Smooth muscle cell (in vitro differentiated cells): ENCODE measurements around the gene ACSBG1. TPM values are rescaled to one million over a fixed set of nuclear protein-coding genes. Genes with fewer than 3 reads are reported as not detected.

Experiments
- DNase-seq: peaks from one replicate; lab custom pipeline; 2025; ENCODE audit not compliant: unreplicated experiment; lab: John Stamatoyannopoulos, UW
- H2AFZ ChIP-seq: fragments of 200-600 bp; sonication (generic); 2 replicates; pipeline ENCODE4 v1.6.0; 2016; ENCODE audit warnings: antibody characterized with exemption, low read depth, mild to moderate bottlenecking
- H3F3A ChIP-seq: fragments of 200-600 bp; sonication (generic); 2 replicates; pipeline ENCODE4 v1.6.0; 2017; ENCODE audit warnings: antibody characterized with exemption, low read depth
- H3K27ac ChIP-seq: fragments of 200-600 bp; sonication (generic); 2 replicates; pipeline ENCODE4 v1.5.1; 2016; ENCODE audit warnings: low read depth, mild to moderate bottlenecking
- H3K27me3 ChIP-seq: fragments of 200-600 bp; sonication (generic); 2 replicates; pipeline ENCODE4 v1.6.1; 2016; ENCODE audit warnings: low read depth, mild to moderate bottlenecking
- H3K36me3 ChIP-seq: fragments of 200-600 bp; sonication (generic); 2 replicates; pipeline ENCODE4 v1.5.1; 2016; ENCODE audit warnings: low read depth
- H3K4me1 ChIP-seq: fragments of 200-600 bp; sonication (generic); 2 replicates; pipeline ENCODE4 v1.5.1; 2016; ENCODE audit warnings: low read depth
- H3K4me2 ChIP-seq: fragments of 200-600 bp; sonication (generic); 2 replicates; pipeline ENCODE4 v1.6.0; 2016; ENCODE audit warnings: mild to moderate bottlenecking
- H3K4me3 ChIP-seq: fragments of 200-600 bp; sonication (generic); 2 replicates; pipeline ENCODE4 v1.5.1; 2016; ENCODE audit warnings: mild to moderate bottlenecking
- H3K79me2 ChIP-seq: fragments of 200-600 bp; sonication (generic); 2 replicates; pipeline ENCODE4 v1.6.0; 2016; ENCODE audit warnings: low read depth, mild to moderate bottlenecking
- H3K9ac ChIP-seq: fragments of 200-600 bp; sonication (generic); 2 replicates; pipeline ENCODE4 v1.6.0; 2016; ENCODE audit warnings: low read depth
- H3K9me3 ChIP-seq: fragments of 200-600 bp; sonication (generic); replicated peaks from 2 replicates; pipeline ENCODE4 v1.5.1; 2016; ENCODE audit warnings: low read depth
- H4K20me1 ChIP-seq: fragments of 200-600 bp; sonication (generic); 2 replicates; pipeline ENCODE4 v1.6.0; 2016; ENCODE audit warnings: low read depth
- WGBS: methylation state at CpG from one replicate; pipeline ENCODE4 v1.1.7; 2016; ENCODE audit warnings: low lambda C conversion rate; 5-methylcytosine and 5-hydroxymethylcytosine counted together
- polyA plus RNA-seq: library from polyadenylated mRNA; unstranded; fragments of >200 nt; fragmentation: Nextera tagmentation; extraction: Ambion mirVana; gene quantifications from 2 replicates; pipeline ENCODE4 v1.2.1, GENCODE V29; 2016
- total RNA-seq: library from RNA; depleted of rRNA; stranded (reverse); fragments of >200 nt; gene quantifications from 2 replicates; pipeline ENCODE4 v1.2.3, GENCODE V29; 2014
- TF ChIP-seq, protein P1 (sequence below): fragments of 200-600 bp; sonication (generic); IDR thresholded peaks from 2 replicates; pipeline ENCODE4 v1.5.1; 2017; ENCODE audit warnings: borderline replicate concordance, mild to moderate bottlenecking, antibody characterized with exemption; ENCODE audit not compliant: insufficient read depth, poor library complexity, severe bottlenecking

ACSBG1 gene
- total and polyA plus RNA-seq, 2 experiments from 2014 or later, result under 0.01 to 0.22 TPM

DNA sequence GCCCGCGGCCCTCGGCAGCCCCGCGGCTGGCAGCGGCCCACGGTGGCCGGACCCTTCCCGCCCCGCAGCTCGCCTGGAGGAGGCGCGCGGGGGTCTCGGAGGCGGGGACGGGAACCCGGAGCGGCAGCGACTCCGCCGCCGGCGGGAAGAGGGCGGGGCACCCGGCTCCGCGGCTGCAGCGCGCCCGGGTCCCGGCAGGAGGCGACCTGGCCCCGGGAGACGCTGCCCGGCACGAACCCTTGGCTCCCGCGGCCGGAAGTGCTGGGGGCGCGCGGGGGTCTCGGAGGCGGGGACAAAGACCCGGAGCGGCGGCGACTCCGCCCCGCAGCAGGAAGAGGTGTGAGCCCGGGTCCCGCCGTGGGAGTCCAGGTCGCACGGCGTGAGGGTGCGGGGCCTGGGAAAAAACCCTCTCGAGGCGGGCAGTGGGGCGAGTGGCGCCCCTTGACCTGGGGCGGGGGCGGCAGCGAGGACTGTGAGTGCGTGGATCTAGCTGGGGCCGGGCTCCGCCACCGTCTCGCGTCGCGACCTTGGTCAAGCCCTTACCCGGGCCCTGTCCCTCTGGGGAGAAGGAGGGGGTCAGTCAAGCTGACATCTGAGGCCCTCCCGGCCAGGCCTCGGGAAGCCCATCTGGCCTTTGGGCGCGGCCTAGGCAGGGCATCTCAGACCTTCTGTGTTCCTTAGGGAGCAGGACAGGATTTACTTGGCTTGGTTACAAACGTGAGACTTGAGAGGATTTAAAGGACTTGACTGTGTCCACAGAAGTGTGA is 102.9 kb downstream of the ACSBG1 start, which contains the start of gene CIB2:
CIB2 (minus strand) TSS at position 151 of the 767 bp plus-strand sequence. CDS start 230 bp downstream, outside the sequence.
- no peaks in the 10 kb centered on the region for H3K27me3 ChIP-seq
- WGBS, result 1% methylated on average over 72 of the region's 79 CpGs
- H3F3A ChIP-seq, result peaks cover 4% of the 10 kb centered on the region
- peak; percentile 42 for DNase-seq
- H3K9ac ChIP-seq, result peak within 1 kb of the TSS; percentile 64
- peak within 1 kb of the TSS; percentile 100 for H3K4me2 ChIP-seq
- no peaks in the 10 kb centered on the region for H3K36me3 ChIP-seq
- H2AFZ ChIP-seq, result peak within 1 kb of the TSS; percentile 91
- TF ChIP-seq, protein P1, sequence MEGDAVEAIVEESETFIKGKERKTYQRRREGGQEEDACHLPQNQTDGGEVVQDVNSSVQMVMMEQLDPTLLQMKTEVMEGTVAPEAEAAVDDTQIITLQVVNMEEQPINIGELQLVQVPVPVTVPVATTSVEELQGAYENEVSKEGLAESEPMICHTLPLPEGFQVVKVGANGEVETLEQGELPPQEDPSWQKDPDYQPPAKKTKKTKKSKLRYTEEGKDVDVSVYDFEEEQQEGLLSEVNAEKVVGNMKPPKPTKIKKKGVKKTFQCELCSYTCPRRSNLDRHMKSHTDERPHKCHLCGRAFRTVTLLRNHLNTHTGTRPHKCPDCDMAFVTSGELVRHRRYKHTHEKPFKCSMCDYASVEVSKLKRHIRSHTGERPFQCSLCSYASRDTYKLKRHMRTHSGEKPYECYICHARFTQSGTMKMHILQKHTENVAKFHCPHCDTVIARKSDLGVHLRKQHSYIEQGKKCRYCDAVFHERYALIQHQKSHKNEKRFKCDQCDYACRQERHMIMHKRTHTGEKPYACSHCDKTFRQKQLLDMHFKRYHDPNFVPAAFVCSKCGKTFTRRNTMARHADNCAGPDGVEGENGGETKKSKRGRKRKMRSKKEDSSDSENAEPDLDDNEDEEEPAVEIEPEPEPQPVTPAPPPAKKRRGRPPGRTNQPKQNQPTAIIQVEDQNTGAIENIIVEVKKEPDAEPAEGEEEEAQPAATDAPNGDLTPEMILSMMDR, result peak; percentile 57
- peaks cover 10% of the 10 kb centered on the region for H3K4me1 ChIP-seq
- peak within 1 kb of the TSS; percentile 73 for H3K4me3 ChIP-seq
- H4K20me1 ChIP-seq, result no peaks in the 10 kb centered on the region
- H3K9me3 ChIP-seq, result no peaks in the 10 kb centered on the region
- peak within 1 kb of the TSS; percentile 66 for H3K27ac ChIP-seq
- no peaks in the 10 kb centered on the region for H3K79me2 ChIP-seq

DNA sequence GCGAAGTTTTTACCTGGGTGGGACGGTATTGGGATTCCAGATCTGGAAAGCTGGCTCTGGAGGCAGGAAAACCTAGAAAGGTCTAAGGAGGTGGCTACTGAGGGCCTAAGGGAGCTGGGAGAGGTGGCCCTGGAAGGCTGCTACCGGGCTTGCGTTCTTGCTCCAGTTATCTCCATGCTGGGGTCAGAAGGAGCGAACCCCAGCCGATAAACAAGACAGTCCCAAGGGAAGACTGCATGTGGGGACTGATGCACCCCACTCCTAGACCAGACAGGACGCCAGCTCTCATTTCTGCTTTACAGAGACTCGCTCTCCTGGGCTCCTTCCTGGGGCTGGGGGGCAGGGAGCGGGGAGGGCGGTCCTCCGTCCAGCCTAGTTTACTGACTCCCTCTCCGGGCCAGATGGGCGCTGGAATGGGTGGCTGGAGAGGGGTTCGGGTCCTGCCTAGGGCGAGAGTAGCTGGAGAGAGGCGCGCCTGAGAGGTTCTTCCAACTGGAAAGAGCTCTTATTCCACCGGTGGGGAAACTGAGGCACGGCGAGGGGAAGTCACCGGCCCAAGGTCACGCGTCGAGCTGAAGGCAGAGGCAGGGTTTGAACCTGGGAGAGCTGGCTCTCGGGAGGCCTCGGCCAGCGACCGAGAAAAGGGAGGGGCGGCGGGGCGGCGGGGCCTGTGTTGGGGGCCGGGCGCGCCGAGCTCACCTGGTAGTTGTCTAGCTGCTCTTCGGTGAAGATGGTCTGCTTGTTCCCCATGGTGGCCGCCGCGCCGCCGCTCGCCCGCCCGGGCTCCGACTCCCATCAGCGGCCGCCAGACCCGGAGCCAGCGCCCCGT is 103.7 kb downstream of the ACSBG1 start:
- TF ChIP-seq, protein P1, result no peak
- Histone ChIP-seq H3K9ac (no peak overlapping the region), H3F3A (peaks cover 4% of the 10 kb centered on the region), H2AFZ (peak overlapping the region; percentile 84), H3K27ac (no peak overlapping the region), H4K20me1 (no peaks in the 10 kb centered on the region), H3K4me2 (peak overlapping the region; percentile 100), H3K9me3 (no peaks in the 10 kb centered on the region), H3K36me3 (no peaks in the 10 kb centered on the region), H3K27me3 (no peaks in the 10 kb centered on the region), H3K4me1 (peaks cover 10% of the 10 kb centered on the region), H3K4me3 (peak overlapping the region; percentile 73), H3K79me2 (no peaks in the 10 kb centered on the region)
- WGBS, result 48% methylated on average over 29 of the region's 51 CpGs
- no peak for DNase-seq

DNA sequence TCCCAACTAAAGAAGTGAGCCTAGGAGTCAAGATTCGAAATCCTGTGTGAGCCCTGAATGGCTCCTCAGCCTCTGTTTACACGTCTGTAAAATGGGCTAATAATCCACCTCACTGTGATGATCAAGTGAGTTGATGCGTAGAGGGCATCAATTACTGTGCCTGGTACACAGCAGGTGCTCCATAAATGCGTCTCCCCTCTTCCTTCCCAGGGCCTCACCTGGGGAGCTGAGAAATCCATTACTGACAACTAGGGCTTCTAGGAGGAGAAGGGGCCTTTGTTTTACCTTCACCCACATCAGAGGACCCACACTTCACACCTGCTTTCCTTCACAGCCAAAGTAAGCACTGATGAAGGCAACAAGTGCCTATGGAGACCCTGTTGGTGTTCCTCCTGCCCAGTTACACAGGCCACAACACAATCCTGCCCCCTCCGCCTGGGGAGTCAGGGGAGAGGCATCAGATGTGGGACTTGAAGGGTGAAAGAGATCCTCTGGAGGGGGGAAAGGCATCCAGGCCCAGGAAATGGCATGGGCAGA is 104.5 kb downstream of the ACSBG1 start:
- H3K79me2 ChIP-seq, result no peaks in the 10 kb centered on the region
- no peak overlapping the region for H3K4me2 ChIP-seq
- H3K9ac ChIP-seq, result no peak overlapping the region
- WGBS, result 93% methylated on average over 5 of the region's 5 CpGs
- H3K9me3 ChIP-seq, result no peaks in the 10 kb centered on the region
- no peak overlapping the region for H3K27ac ChIP-seq
- DNase-seq, result no peak
- no peaks in the 10 kb centered on the region for H3K27me3 ChIP-seq
- peaks cover 4% of the 10 kb centered on the region for H3F3A ChIP-seq
- no peak overlapping the region for H2AFZ ChIP-seq
- H3K4me3 ChIP-seq, result no peak overlapping the region
- TF ChIP-seq, protein P1, result no peak
- peaks cover 10% of the 10 kb centered on the region for H3K4me1 ChIP-seq
- H3K36me3 ChIP-seq, result no peaks in the 10 kb centered on the region
- H4K20me1 ChIP-seq, result no peaks in the 10 kb centered on the region
